NT2/D1 (cell line): Measurements from ENCODE around the gene HPS1.

Experiments used
- YY1 ChIP-seq: IDR thresholded peaks from 2 replicates; pipeline ENCODE4 v1.6.1; 2011; ENCODE audit not compliant: insufficient read length, insufficient read depth
- ZNF274 ChIP-seq: IDR thresholded peaks from 2 replicates; pipeline ENCODE4 v1.6.1; 2011; ENCODE audit warnings: mild to moderate bottlenecking, low read depth, low read length

DNA sequence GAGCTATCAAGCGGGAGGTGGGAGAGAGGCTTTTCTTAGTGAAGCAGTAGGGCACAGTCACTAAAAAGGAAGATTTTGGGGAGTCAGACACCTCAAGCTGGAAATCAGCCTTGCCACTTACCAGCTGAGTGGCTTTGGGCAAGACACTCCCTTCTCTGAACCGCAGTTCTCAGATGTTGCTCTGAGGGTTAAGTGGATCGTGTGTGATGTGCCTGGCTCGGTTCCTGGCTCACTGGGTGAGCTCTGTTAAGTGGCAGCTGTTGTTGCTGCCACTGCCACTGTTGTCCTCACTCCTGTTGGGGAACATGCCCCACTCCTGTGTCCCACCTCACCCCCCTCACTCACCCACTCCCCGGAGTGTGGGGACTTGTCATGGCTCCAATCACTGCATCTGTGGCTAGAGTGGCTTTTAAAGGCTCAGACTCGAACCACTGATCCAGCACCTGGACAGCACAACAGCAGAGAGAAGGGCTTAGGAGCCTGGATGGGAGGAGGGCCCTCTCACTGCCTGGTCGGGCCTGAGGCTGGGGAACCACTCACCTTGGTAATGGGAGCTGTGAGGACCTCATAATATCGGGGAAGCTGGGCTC lies 51.8 kb downstream of the HPS1 start:
- no peak for TF ChIP-seq YY1
- TF ChIP-seq ZNF274, result no peak
